Panc1 (cell line): Measurements from ENCODE around the gene FYCO1. TPM values are rescaled to one million over a fixed set of nuclear protein-coding genes. Genes with fewer than 3 reads are reported as not detected.

ENCODE experiments used
- ATAC-seq: fragments of 200-7000 bp; cut with Tn5 transposase; 2 replicates; pipeline ENCODE4 v1.9.1; 2020; ENCODE audit warnings: mild to moderate bottlenecking, moderate library complexity
- BruUV-seq: library from RNA; stranded (reverse); fragments of 400-500 nt; replicated peaks from 2 replicates; lab custom pipeline; 2021; lab: Mats Ljungman, UMichigan
- CTCF ChIA-PET: fragments of 300-600 bp; sonication (Branson Sonifier 250); formaldehyde crosslinking; loops from one replicate; lab custom pipeline; 2022; ENCODE audit warnings: antibody characterized with exemption; lab: Charles Lee
- POLR2A ChIA-PET: fragments of 300-600 bp; sonication (Branson Sonifier 250); formaldehyde crosslinking; loops from one replicate; lab custom pipeline; 2022; ENCODE audit warnings: antibody characterized with exemption; lab: Charles Lee
- DNase-seq: peaks from one replicate; pipeline ENCODE4 v3.0.0-alpha.2; 2010; ENCODE audit warnings: low read depth, low spot score
- H3K27ac ChIP-seq: 2 replicates; pipeline ENCODE4 v1.5.1; 2011; ENCODE audit warnings: mild to moderate bottlenecking, low read length, inconsistent platforms
- H3K27me3 ChIP-seq: fragments of 200-500 bp; sonication (Bioruptor generic); 2 replicates; pipeline ENCODE4 v1.6.0; 2014; ENCODE audit warnings: low read length, inconsistent platforms; ENCODE audit not compliant: control insufficient read depth, insufficient read depth
- H3K36me3 ChIP-seq: fragments of 200-500 bp; sonication (Bioruptor generic); 2 replicates; pipeline ENCODE4 v1.5.1; 2014; ENCODE audit warnings: inconsistent platforms, mild to moderate bottlenecking, low read length, moderate library complexity; ENCODE audit not compliant: control insufficient read depth, insufficient read depth
- H3K4me1 ChIP-seq: 2 replicates; pipeline ENCODE4 v1.5.1; 2011; ENCODE audit warnings: inconsistent platforms, mild to moderate bottlenecking, low read length, moderate library complexity; ENCODE audit not compliant: control insufficient read depth, insufficient read depth
- H3K4me3 ChIP-seq, 2 experiments: 2 replicates each; pipeline ENCODE4 v1.5.1; 2011 to 2012; ENCODE audit warnings: low read depth in 2 of 2, low read length in 2 of 2, mild to moderate bottlenecking in 2 of 2, inconsistent platforms in 1 of 2, moderate library complexity in 1 of 2
- H3K9me3 ChIP-seq: fragments of 200-500 bp; sonication (Bioruptor generic); 2 replicates; pipeline ENCODE4 v1.5.1; 2014; ENCODE audit warnings: low read depth, mild to moderate bottlenecking, inconsistent platforms, low read length, moderate library complexity; ENCODE audit not compliant: control insufficient read depth, insufficient read depth
- CTCF ChIP-seq: fragments of 450-650 bp; IDR thresholded peaks from 2 replicates; pipeline ENCODE4 v1.5.1; 2017; ENCODE audit warnings: mild to moderate bottlenecking
- POLR2AphosphoS5 ChIP-seq: IDR thresholded peaks from 2 replicates; pipeline ENCODE4 v1.6.1; 2012; ENCODE audit warnings: mild to moderate bottlenecking, low read depth, low read length, moderate library complexity
- REST ChIP-seq, 2 experiments: IDR thresholded peaks; 2 replicates each; pipeline ENCODE4 v1.6.1; 2011 to 2012; ENCODE audit warnings: low read depth in 2 of 2, control low read depth in 1 of 2, low read length in 1 of 2, mild to moderate bottlenecking in 1 of 2, moderate library complexity in 1 of 2; ENCODE audit not compliant: insufficient read depth in 1 of 2
- SIN3A ChIP-seq: IDR thresholded peaks from 2 replicates; pipeline ENCODE4 v1.6.1; 2012; ENCODE audit warnings: low read depth, mild to moderate bottlenecking, low read length, moderate library complexity, borderline replicate concordance; ENCODE audit not compliant: insufficient read depth
- TCF7L2 ChIP-seq: IDR thresholded peaks from 2 replicates; pipeline ENCODE4 v1.6.1; 2011; ENCODE audit warnings: mild to moderate bottlenecking, low read depth, low read length, inconsistent platforms
- in situ Hi-C: cut with HindIII; loops from 2 replicates; pipeline ENCODE4 v1.10.0; 2016; ENCODE audit warnings: low sequenced_read_pairs, low pct_unique_long_range_greater_than_20kb
- intact Hi-C: fragments of 100-400 bp; cut with micrococcal nuclease; formaldehyde crosslinking; loops from one replicate; pipeline ENCODE4 v1.10.0; 2022; ENCODE audit not compliant: unreplicated experiment
- total RNA-seq: library from RNA; stranded (reverse); gene quantifications from one replicate; pipeline ENCODE4 v1.2.1, GENCODE V29; 2021; ENCODE audit not compliant: unreplicated experiment

FYCO1 gene
- total RNA-seq, 1 experiment from 2014 or later = 8.7 TPM

- intact Hi-C loops = no loop called here
- CTCF ChIA-PET = no interaction called here
- H3K4me1 ChIP-seq = no peaks in the 10 kb centered on the region
- no peak overlapping the region for H3K27ac ChIP-seq
- H3K9me3 ChIP-seq = no peaks in the 10 kb centered on the region
- TF ChIP-seq REST (IDR thresholded peaks at IDR 0.05; ENCODE audit: insufficient read depth in 1 of 2, low read depth in 2 of 2, low read length in 1 of 2) (no peak), CTCF (no peak), TCF7L2 (no peak), SIN3A (no peak), POLR2AphosphoS5 (no peak)
- H3K4me3 ChIP-seq = no peak overlapping the region
- no peaks in the 10 kb centered on the region; the same call in 1 of the 2 replicates for H3K36me3 ChIP-seq
- in situ Hi-C loops = no loop called here
- no TSS peak for BruUV-seq
- ATAC-seq (no peak), DNase-seq (no peak)
- POLR2A ChIA-PET = no interaction called here
- no peaks in the 10 kb centered on the region for H3K27me3 ChIP-seq
Observed at GRCh38 chr3:45959201-45959600, 36.4 kb downstream of the FYCO1 start.

DNA sequence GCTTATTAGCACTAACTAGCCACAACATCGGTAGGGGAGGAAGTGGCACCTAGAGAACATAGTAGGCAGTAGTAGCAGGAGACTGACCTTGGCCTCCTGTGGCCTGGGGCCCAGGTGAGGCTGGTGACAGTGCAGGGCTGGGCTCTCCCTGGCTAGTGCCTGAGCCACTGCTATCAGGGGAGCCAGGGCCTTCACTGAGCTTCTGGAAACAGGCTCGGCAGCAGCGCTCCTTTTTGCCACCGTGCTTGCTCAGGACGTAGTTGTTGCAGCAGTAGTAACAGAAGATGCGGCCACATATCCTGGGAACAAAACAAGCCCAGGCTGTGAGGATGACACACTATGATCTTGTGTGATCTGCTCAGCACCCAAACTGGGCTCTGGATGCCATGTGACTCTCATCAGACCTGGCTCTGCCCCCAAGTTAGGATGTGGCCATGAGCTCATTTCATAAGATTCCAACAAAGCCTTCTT, 37.3 kb downstream of the FYCO1 start:
- intact Hi-C loops (no loop called here), in situ Hi-C loops (no loop called here)
- no peaks in the 10 kb centered on the region; the same call in 1 of the 2 replicates for H3K36me3 ChIP-seq
- POLR2A ChIA-PET = no interaction called here
- no peak overlapping the region for H3K4me3 ChIP-seq
- DNase-seq = no peak
- no peak for ATAC-seq
- TF ChIP-seq REST (IDR thresholded peaks at IDR 0.05; ENCODE audit: insufficient read depth in 1 of 2, low read depth in 2 of 2, low read length in 1 of 2) (no peak), CTCF (no peak), SIN3A (no peak), TCF7L2 (no peak), POLR2AphosphoS5 (no peak)
- no peaks in the 10 kb centered on the region for H3K27me3 ChIP-seq
- BruUV-seq = no TSS peak
- no peaks in the 10 kb centered on the region for H3K9me3 ChIP-seq
- CTCF ChIA-PET = no interaction called here
- H3K27ac ChIP-seq = no peak overlapping the region
- H3K4me1 ChIP-seq = no peaks in the 10 kb centered on the region
